ENCODE measurements around the gene PPARGC1A.

Gene PPARGC1A

DNA sequence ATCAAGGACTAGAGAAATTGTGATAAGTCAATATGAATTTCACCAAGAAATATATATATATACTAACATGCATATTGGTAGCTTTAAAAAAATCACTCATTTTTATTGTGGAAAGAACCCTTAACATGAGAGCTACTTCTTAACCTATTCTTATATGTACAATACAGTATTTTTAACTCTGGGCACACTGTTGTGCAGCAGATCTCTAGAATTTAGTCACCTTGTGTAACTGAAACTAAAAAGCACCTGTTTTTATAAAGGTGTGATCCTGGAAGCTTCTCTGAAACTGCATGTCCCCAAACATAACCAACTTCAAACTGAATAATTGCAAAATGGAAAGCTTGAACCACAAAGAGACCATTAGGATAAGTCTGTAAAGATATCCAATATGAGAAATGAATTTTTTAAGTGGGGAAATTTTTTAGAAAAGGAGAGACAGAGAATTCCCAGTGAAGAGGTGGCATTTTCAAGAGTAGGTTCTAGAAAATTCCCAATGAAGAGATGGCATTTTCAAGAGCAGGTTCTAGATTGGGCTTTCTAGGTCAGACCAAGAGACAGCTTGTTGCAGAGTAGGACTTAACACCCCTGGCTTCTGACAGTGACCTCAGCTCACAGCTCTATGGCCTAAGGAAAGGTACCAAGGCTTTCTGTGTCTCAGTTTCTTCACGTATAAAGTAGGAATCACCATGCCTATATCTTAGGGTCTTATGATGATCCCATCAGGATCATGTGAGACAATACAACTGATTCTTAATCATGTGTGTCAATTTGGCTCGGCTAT is 22.0 kb upstream of the PPARGC1A start:
- no peaks in the 10 kb centered on the region for H3K36me3 ChIP-seq (ENCODE audit: control insufficient read depth in 1 of 2, insufficient read depth in 2 of 2, low read length in 2 of 2)
- H3K4me3 ChIP-seq (ENCODE audit: low read depth in 1 of 2, low read length in 2 of 2), result no peak overlapping the region
- no peaks in the 10 kb centered on the region for H3K9me3 ChIP-seq (ENCODE audit: control insufficient read depth in 1 of 2, low read length in 2 of 2)
- H3K9ac ChIP-seq (ENCODE audit: low read depth in 1 of 2, low read length in 2 of 2), result no peak overlapping the region
- H3K4me1 ChIP-seq (ENCODE audit: control insufficient read depth in 1 of 2, insufficient read depth in 2 of 2, low read length in 2 of 2), result no peaks in the 10 kb centered on the region
- no peak overlapping the region for H3K27ac ChIP-seq (ENCODE audit: low read depth, low read length)
- no peaks in the 10 kb centered on the region for H3K27me3 ChIP-seq (ENCODE audit: control insufficient read depth in 1 of 2, insufficient read depth in 2 of 2, low read length in 2 of 2)

DNA sequence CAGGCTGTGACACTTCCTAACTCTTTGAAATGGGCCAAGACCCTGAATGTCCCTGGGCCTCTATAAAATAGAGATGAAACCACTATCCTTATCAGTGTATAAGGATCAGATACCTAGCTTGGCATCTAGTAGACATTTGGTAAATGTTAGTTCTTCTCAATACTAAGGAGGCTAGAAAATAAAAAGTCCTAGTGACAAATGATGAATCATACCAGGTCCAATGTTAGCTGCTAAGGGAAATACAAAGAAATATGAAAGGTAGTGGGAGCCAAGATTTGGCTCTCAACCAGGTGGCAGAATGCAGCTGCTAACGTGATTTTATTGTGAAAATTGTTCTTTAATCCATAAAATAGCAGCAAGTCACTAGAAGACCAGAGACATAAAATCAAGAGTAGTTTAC is 19.8 kb upstream of the PPARGC1A start:
- Histone ChIP-seq H3K27ac (ENCODE audit: low read depth, low read length) (no peak overlapping the region), H3K4me3 (ENCODE audit: low read depth in 1 of 2, low read length in 2 of 2) (no peak overlapping the region), H3K36me3 (ENCODE audit: control insufficient read depth in 1 of 2, insufficient read depth in 2 of 2, low read length in 2 of 2) (no peaks in the 10 kb centered on the region), H3K9me3 (ENCODE audit: control insufficient read depth in 1 of 2, low read length in 2 of 2) (no peaks in the 10 kb centered on the region), H3K9ac (ENCODE audit: low read depth in 1 of 2, low read length in 2 of 2) (no peak overlapping the region), H3K4me1 (ENCODE audit: control insufficient read depth in 1 of 2, insufficient read depth in 2 of 2, low read length in 2 of 2) (no peaks in the 10 kb centered on the region), H3K27me3 (ENCODE audit: control insufficient read depth in 1 of 2, insufficient read depth in 2 of 2, low read length in 2 of 2) (no peaks in the 10 kb centered on the region)

DNA sequence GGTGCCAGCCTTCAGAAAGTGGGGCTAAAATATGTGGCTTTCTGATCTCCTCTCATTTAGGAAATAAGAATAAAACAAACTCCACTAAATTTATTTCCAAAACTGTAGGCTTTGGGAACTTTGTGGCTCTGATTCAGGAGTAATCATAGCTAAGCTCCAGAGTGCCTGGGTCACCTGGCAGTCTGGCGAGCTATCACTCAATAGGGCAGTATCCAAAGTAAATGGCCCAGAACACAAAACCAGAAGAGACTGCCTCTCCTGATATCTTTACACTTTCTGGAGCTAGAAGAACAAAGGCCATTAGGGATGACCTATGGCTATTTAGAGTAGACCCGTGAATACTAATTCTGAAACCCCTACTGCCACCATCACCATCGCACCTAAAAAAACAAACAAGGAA is 17.0 kb upstream of the PPARGC1A start:
- no peak overlapping the region for H3K27ac ChIP-seq (ENCODE audit: low read depth, low read length)
- no peaks in the 10 kb centered on the region for H3K4me1 ChIP-seq (ENCODE audit: control insufficient read depth in 1 of 2, insufficient read depth in 2 of 2, low read length in 2 of 2)
- H3K36me3 ChIP-seq (ENCODE audit: control insufficient read depth in 1 of 2, insufficient read depth in 2 of 2, low read length in 2 of 2), result no peaks in the 10 kb centered on the region
- no peaks in the 10 kb centered on the region for H3K9me3 ChIP-seq (ENCODE audit: control insufficient read depth in 1 of 2, low read length in 2 of 2)
- no peak overlapping the region for H3K4me3 ChIP-seq (ENCODE audit: low read depth in 1 of 2, low read length in 2 of 2)
- H3K9ac ChIP-seq (ENCODE audit: low read depth in 1 of 2, low read length in 2 of 2), result no peak overlapping the region
- H3K27me3 ChIP-seq (ENCODE audit: control insufficient read depth in 1 of 2, insufficient read depth in 2 of 2, low read length in 2 of 2), result no peaks in the 10 kb centered on the region

DNA sequence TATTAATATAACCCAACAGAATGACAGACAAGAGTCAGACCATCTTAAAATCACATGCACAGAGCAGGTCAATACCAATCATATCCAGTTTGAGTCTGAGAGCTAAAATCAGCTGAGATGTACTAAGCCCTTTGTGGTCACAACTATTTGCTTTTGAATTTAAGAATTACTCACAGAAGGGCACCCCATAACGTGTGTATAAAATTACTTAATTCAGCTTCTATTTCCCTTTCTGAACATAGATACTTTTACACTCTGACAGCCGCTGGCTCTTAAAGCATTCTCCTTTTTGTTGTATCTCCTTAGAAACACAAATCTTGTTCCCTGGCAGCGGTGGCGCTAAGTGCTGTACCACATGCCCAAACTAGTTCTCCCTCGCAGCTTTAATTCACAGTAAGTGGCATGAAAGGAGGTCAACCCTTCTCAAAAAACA is 14.8 kb upstream of the PPARGC1A start:
- H3K4me1 ChIP-seq (ENCODE audit: control insufficient read depth in 1 of 2, insufficient read depth in 2 of 2, low read length in 2 of 2), result no peaks in the 10 kb centered on the region
- no peaks in the 10 kb centered on the region for H3K27me3 ChIP-seq (ENCODE audit: control insufficient read depth in 1 of 2, insufficient read depth in 2 of 2, low read length in 2 of 2)
- no peak overlapping the region for H3K27ac ChIP-seq (ENCODE audit: low read depth, low read length)
- no peaks in the 10 kb centered on the region for H3K9me3 ChIP-seq (ENCODE audit: control insufficient read depth in 1 of 2, low read length in 2 of 2)
- no peak overlapping the region for H3K9ac ChIP-seq (ENCODE audit: low read depth in 1 of 2, low read length in 2 of 2)
- H3K36me3 ChIP-seq (ENCODE audit: control insufficient read depth in 1 of 2, insufficient read depth in 2 of 2, low read length in 2 of 2), result no peaks in the 10 kb centered on the region
- H3K4me3 ChIP-seq (ENCODE audit: low read depth in 1 of 2, low read length in 2 of 2), result no peak overlapping the region

DNA sequence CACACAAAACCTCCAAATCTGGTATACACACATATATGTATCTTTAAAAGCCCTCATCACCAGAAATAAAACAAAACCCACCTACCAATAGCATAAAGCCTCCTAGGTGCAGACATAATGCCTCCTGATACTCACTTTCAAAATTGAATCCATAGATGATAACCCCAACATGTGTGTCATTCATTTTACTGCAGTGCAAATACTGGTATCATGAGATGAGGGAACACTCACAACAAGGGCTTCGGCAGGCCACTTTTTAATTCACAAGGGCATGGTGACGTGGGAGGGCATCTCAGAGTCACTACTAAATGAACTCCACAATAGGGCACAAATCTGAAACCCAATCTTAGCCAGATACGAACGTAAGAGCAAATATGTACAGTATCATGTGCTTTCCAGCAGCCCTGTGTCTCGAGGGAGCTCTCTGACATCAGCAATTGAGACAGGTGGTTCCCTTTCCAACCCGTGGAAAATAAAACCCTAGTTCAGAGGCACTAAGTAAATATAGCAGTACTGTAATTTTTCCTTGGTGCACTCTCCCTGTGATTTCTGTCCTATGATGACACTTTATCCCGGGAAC is 14.1 kb upstream of the PPARGC1A start:
- no peaks in the 10 kb centered on the region for H3K27me3 ChIP-seq (ENCODE audit: control insufficient read depth in 1 of 2, insufficient read depth in 2 of 2, low read length in 2 of 2)
- no peaks in the 10 kb centered on the region for H3K9me3 ChIP-seq (ENCODE audit: control insufficient read depth in 1 of 2, low read length in 2 of 2)
- no peaks in the 10 kb centered on the region for H3K36me3 ChIP-seq (ENCODE audit: control insufficient read depth in 1 of 2, insufficient read depth in 2 of 2, low read length in 2 of 2)
- no peaks in the 10 kb centered on the region for H3K4me1 ChIP-seq (ENCODE audit: control insufficient read depth in 1 of 2, insufficient read depth in 2 of 2, low read length in 2 of 2)
- H3K27ac ChIP-seq (ENCODE audit: low read depth, low read length), result no peak overlapping the region
- H3K4me3 ChIP-seq (ENCODE audit: low read depth in 1 of 2, low read length in 2 of 2), result no peak overlapping the region
- H3K9ac ChIP-seq (ENCODE audit: low read depth in 1 of 2, low read length in 2 of 2), result no peak overlapping the region

DNA sequence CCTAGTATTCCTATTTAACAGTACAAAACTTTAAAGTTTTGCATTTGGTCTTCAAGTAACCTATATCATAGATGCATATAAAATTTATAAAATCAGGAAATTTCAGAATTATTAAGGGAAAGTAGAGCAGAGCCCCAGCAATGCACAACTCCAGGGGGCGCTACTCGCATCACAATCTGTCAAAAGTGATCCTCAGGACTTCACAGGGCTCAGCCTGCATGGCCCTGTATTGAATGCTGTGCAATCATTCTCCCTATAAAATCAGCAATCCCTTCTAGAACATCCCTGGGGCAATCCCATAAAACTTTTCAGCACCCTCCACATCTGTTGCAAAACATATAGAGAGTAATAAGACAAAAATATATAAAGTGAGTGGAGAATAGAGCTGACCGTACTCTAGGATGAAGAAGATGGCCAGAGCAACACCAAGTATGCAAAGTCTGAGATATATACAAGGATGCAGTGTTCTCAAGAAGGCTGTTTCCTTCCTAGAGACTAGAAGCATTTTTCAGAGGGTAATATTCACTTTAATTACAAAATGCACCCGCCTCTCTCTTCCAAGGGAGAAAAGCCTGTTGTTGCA is 12.5 kb upstream of the PPARGC1A start:
- no peaks in the 10 kb centered on the region for H3K36me3 ChIP-seq (ENCODE audit: control insufficient read depth in 1 of 2, insufficient read depth in 2 of 2, low read length in 2 of 2)
- no peaks in the 10 kb centered on the region for H3K9me3 ChIP-seq (ENCODE audit: control insufficient read depth in 1 of 2, low read length in 2 of 2)
- no peak overlapping the region for H3K4me3 ChIP-seq (ENCODE audit: low read depth in 1 of 2, low read length in 2 of 2)
- H3K27ac ChIP-seq (ENCODE audit: low read depth, low read length), result no peak overlapping the region
- H3K27me3 ChIP-seq (ENCODE audit: control insufficient read depth in 1 of 2, insufficient read depth in 2 of 2, low read length in 2 of 2), result no peaks in the 10 kb centered on the region
- no peaks in the 10 kb centered on the region for H3K4me1 ChIP-seq (ENCODE audit: control insufficient read depth in 1 of 2, insufficient read depth in 2 of 2, low read length in 2 of 2)
- no peak overlapping the region for H3K9ac ChIP-seq (ENCODE audit: low read depth in 1 of 2, low read length in 2 of 2)

DNA sequence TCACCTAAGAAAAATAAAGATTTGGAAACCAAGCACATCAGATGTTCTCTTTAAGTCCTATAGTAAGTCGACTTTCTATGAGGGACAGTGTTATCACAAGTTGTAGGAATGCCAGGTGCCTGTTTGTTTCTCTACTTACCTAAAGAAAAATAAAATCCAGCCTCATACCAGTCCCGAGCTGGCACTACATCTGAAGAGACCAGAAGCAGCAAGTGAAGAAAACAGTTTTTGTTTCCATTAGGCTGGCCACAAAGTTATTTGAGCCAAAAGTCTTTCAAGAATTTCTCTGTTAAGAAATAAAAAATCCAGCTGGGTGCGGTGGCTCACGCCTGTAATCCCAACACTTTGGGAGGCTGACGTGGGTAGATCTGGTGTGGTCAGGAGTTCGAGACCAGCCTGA is 10.8 kb upstream of the PPARGC1A start:
- no peaks in the 10 kb centered on the region for H3K4me1 ChIP-seq (ENCODE audit: control insufficient read depth in 1 of 2, insufficient read depth in 2 of 2, low read length in 2 of 2)
- H3K4me3 ChIP-seq (ENCODE audit: low read depth in 1 of 2, low read length in 2 of 2), result no peak overlapping the region
- no peak overlapping the region for H3K9ac ChIP-seq (ENCODE audit: low read depth in 1 of 2, low read length in 2 of 2)
- H3K27me3 ChIP-seq (ENCODE audit: control insufficient read depth in 1 of 2, insufficient read depth in 2 of 2, low read length in 2 of 2), result no peaks in the 10 kb centered on the region
- H3K9me3 ChIP-seq (ENCODE audit: control insufficient read depth in 1 of 2, low read length in 2 of 2), result no peaks in the 10 kb centered on the region
- no peaks in the 10 kb centered on the region for H3K36me3 ChIP-seq (ENCODE audit: control insufficient read depth in 1 of 2, insufficient read depth in 2 of 2, low read length in 2 of 2)
- H3K27ac ChIP-seq (ENCODE audit: low read depth, low read length), result no peak overlapping the region

DNA sequence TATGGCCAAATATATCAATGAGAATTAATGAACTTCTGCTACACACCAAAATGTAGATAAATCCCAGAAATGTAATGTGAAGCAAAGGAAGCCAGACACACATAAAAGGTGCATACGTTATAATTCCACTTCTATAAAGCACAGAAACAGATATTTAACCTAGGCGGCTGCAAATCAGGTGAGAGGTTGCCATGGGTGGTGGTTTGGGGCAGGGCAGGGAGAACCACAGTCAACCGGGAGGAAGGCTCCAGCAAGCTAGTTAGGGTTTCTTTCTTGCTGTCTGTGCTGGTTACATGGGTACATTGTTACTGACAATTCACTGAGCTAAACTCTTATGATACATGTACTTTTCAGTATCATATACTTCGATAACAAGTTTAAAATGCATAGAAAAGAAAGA is 9.7 kb upstream of the PPARGC1A start:
- no peaks in the 10 kb centered on the region for H3K27me3 ChIP-seq (ENCODE audit: control insufficient read depth in 1 of 2, insufficient read depth in 2 of 2, low read length in 2 of 2)
- no peaks in the 10 kb centered on the region for H3K9me3 ChIP-seq (ENCODE audit: control insufficient read depth in 1 of 2, low read length in 2 of 2)
- no peak overlapping the region for H3K4me3 ChIP-seq (ENCODE audit: low read depth in 1 of 2, low read length in 2 of 2)
- H3K27ac ChIP-seq (ENCODE audit: low read depth, low read length), result no peak overlapping the region
- H3K9ac ChIP-seq (ENCODE audit: low read depth in 1 of 2, low read length in 2 of 2), result no peak overlapping the region
- H3K36me3 ChIP-seq (ENCODE audit: control insufficient read depth in 1 of 2, insufficient read depth in 2 of 2, low read length in 2 of 2), result no peaks in the 10 kb centered on the region
- H3K4me1 ChIP-seq (ENCODE audit: control insufficient read depth in 1 of 2, insufficient read depth in 2 of 2, low read length in 2 of 2), result no peaks in the 10 kb centered on the region

DNA sequence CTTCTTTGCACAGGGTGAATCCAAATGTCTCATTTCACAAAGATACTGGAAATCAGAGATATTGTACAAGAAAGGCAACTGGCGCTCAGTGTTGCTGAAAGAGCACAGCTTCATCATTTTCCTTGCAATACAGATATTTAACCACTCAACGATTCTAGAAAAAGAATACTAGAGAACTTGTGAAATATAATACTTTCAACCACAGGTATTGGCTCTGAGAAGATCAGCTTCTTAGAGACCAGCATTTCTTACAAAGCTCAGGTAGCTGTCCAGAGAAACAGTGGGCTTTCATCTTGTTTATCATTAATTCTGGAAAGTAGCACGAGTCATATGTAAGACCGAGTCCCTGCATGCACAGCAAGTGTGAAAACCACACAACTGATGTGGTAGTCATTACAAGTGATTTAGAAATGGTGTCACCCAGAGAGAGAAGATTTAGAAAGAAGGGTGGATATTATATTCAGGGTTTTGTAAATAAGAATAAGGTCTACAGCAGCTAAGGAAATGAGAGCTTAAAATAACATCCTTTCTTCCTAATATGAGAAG is 7.8 kb upstream of the PPARGC1A start:
- no peak overlapping the region for H3K27ac ChIP-seq (ENCODE audit: low read depth, low read length)
- no peaks in the 10 kb centered on the region for H3K4me1 ChIP-seq (ENCODE audit: control insufficient read depth in 1 of 2, insufficient read depth in 2 of 2, low read length in 2 of 2)
- no peak overlapping the region for H3K4me3 ChIP-seq (ENCODE audit: low read depth in 1 of 2, low read length in 2 of 2)
- H3K27me3 ChIP-seq (ENCODE audit: control insufficient read depth in 1 of 2, insufficient read depth in 2 of 2, low read length in 2 of 2), result no peaks in the 10 kb centered on the region
- H3K9me3 ChIP-seq (ENCODE audit: control insufficient read depth in 1 of 2, low read length in 2 of 2), result no peaks in the 10 kb centered on the region
- H3K36me3 ChIP-seq (ENCODE audit: control insufficient read depth in 1 of 2, insufficient read depth in 2 of 2, low read length in 2 of 2), result no peaks in the 10 kb centered on the region
- no peak overlapping the region for H3K9ac ChIP-seq (ENCODE audit: low read depth in 1 of 2, low read length in 2 of 2)

DNA sequence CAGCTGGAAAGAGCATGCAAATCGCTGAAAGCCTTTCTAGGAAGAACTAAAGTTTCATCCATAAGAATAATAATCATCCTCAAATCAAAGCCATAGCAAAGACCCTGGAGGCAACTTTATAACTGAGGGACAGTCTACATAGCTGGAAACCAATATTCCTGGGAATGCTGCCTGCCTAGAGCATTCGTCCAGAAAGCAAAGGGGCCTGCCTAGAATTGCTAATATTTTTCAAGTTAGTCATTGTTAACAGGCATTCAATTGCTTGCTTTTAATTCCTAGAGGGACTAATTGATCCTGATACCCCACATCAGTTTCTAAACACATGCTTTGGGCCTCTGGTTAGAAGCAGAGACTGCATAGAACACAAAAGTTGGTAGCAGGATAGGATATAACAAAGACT is 4.2 kb upstream of the PPARGC1A start:
- Histone ChIP-seq H3K4me1 (ENCODE audit: control insufficient read depth in 1 of 2, insufficient read depth in 2 of 2, low read length in 2 of 2) (peaks cover 0 to 6% of the 10 kb centered on the region in 2 donors), H3K9me3 (ENCODE audit: control insufficient read depth in 1 of 2, low read length in 2 of 2) (no peaks in the 10 kb centered on the region), H3K36me3 (ENCODE audit: control insufficient read depth in 1 of 2, insufficient read depth in 2 of 2, low read length in 2 of 2) (no peaks in the 10 kb centered on the region), H3K27ac (ENCODE audit: low read depth, low read length) (no peak overlapping the region), H3K27me3 (ENCODE audit: control insufficient read depth in 1 of 2, insufficient read depth in 2 of 2, low read length in 2 of 2) (no peaks in the 10 kb centered on the region), H3K9ac (ENCODE audit: low read depth in 1 of 2, low read length in 2 of 2) (no peak overlapping the region), H3K4me3 (ENCODE audit: low read depth in 1 of 2, low read length in 2 of 2) (no peak overlapping the region)
